Endothelial cell of umbilical vein (primary cell): ENCODE measurements around the gene PGF. TPM values are rescaled to one million over a fixed set of nuclear protein-coding genes. Genes with fewer than 3 reads are reported as not detected.

Experiments used
- BruUV-seq: library from RNA; stranded (reverse); fragments of 400-500 nt; replicated peaks from 2 replicates; lab custom pipeline; 2021; lab: Mats Ljungman, UMichigan
- CTCF ChIA-PET: fragments of 300-600, 350-600 bp; sonication (Branson Sonifier 250); formaldehyde crosslinking; loops from one replicate; lab custom pipeline; 2021; ENCODE audit warnings: antibody characterized with exemption, inconsistent platforms; lab: Charles Lee
- POLR2A ChIA-PET: fragments of 300-600, 350-600 bp; sonication (Branson Sonifier 250); formaldehyde crosslinking; loops from one replicate; lab custom pipeline; 2021; ENCODE audit warnings: antibody characterized with exemption, inconsistent platforms; lab: Charles Lee
- DNase-seq: peaks from one replicate; pipeline ENCODE4 v3.0.0-alpha.2; 2011; ENCODE audit warnings: low read depth, low spot score
- FAIRE-seq: peaks from 2 replicates; lab custom pipeline; 2011; peaks lifted over from hg19 to GRCh38; lab: Jason Lieb, UNC
- H2AFZ ChIP-seq: 2 replicates; pipeline ENCODE4 v1.6.0; 2012; ENCODE audit warnings: low read depth, low read length, control low read depth, inconsistent platforms
- H3K27ac ChIP-seq: 2 replicates; pipeline ENCODE4 v1.5.1; 2011; ENCODE audit warnings: low read depth, mild to moderate bottlenecking, control low read depth, low read length, moderate library complexity; ENCODE audit not compliant: insufficient read depth
- H3K27me3 ChIP-seq, 2 experiments: 2 replicates each; pipeline versions ENCODE4 v1.6.0 to v1.6.1; 2011; ENCODE audit warnings: low read length in 2 of 2, mixed read lengths in 1 of 2; ENCODE audit not compliant: control insufficient read depth in 2 of 2, insufficient read depth in 2 of 2
- H3K36me3 ChIP-seq, 2 experiments: 2 replicates in 1 of 2; 3 replicates in 1 of 2; pipeline ENCODE4 v1.5.1; 2011; ENCODE audit warnings: low read length in 2 of 2, mild to moderate bottlenecking in 1 of 2, moderate library complexity in 1 of 2; ENCODE audit not compliant: control insufficient read depth in 2 of 2, insufficient read depth in 2 of 2; ENCODE audit errors: extremely low read depth in 1 of 2
- H3K4me1 ChIP-seq: 3 replicates; pipeline ENCODE4 v1.5.1; 2011; ENCODE audit warnings: mild to moderate bottlenecking, low read length; ENCODE audit not compliant: control insufficient read depth, insufficient read depth; ENCODE audit errors: extremely low read depth
- H3K4me2 ChIP-seq: 2 replicates; pipeline ENCODE4 v1.6.1; 2011; ENCODE audit warnings: low read length, control low read depth, mixed read lengths; ENCODE audit not compliant: insufficient read depth
- H3K4me3 ChIP-seq, 3 experiments: fragments of 200-600 bp in 1 of 3; sonication (generic), shearing (Covaris generic) in 1 of 3; replicated peaks in 1 of 3; 2 replicates each; pipeline ENCODE4 v1.5.1; 2011 to 2016; ENCODE audit warnings: control low read depth in 3 of 3, low read length in 3 of 3, mild to moderate bottlenecking in 2 of 3, inconsistent platforms in 1 of 3, low read depth in 1 of 3, moderate library complexity in 1 of 3; ENCODE audit not compliant: insufficient read depth in 1 of 3
- H3K79me2 ChIP-seq: 2 replicates; pipeline ENCODE4 v1.6.0; 2012; ENCODE audit warnings: low read length, inconsistent platforms; ENCODE audit not compliant: control insufficient read depth, insufficient read depth
- H3K9ac ChIP-seq: replicated peaks from 2 replicates; pipeline ENCODE3; 2011; ENCODE audit warnings: low read length, control low read depth; ENCODE audit not compliant: insufficient read depth; ENCODE audit errors: extremely low read depth
- H3K9me1 ChIP-seq: replicated peaks from 3 replicates; pipeline ENCODE4 v1.6.0; 2011; ENCODE audit warnings: mild to moderate bottlenecking, low read length; ENCODE audit not compliant: control insufficient read depth, insufficient read depth; ENCODE audit errors: extremely low read depth
- H3K9me3 ChIP-seq: replicated peaks from 2 replicates; pipeline ENCODE4 v1.5.1; 2012; ENCODE audit warnings: low read length, inconsistent platforms; ENCODE audit not compliant: control insufficient read depth, insufficient read depth
- H4K20me1 ChIP-seq: replicated peaks from 2 replicates; pipeline ENCODE3; 2011; ENCODE audit warnings: mild to moderate bottlenecking, low read length; ENCODE audit not compliant: control insufficient read depth, insufficient read depth; ENCODE audit errors: extremely low read depth
- EZH2 ChIP-seq: IDR thresholded peaks from 2 replicates; pipeline ENCODE4 v1.6.1; 2012; ENCODE audit warnings: borderline replicate concordance, low read depth, mild to moderate bottlenecking, moderate library complexity, low read length, inconsistent platforms; ENCODE audit not compliant: severe bottlenecking
- FOS ChIP-seq: IDR thresholded peaks from 2 replicates; pipeline ENCODE4 v1.6.1; 2011; ENCODE audit warnings: mild to moderate bottlenecking, low read length, moderate library complexity, borderline replicate concordance; ENCODE audit not compliant: insufficient read depth
- GATA2 ChIP-seq: IDR thresholded peaks from 2 replicates; pipeline ENCODE4 v1.7.0; 2011; ENCODE audit warnings: low read depth, mild to moderate bottlenecking, moderate library complexity, mixed read lengths, low read length; ENCODE audit not compliant: insufficient read length, insufficient read depth
- JUN ChIP-seq: IDR thresholded peaks from 2 replicates; pipeline ENCODE4 v1.6.1; 2011; ENCODE audit warnings: borderline replicate concordance, low read depth; ENCODE audit not compliant: insufficient read length, insufficient read depth
- MAX ChIP-seq: IDR thresholded peaks from 2 replicates; pipeline ENCODE4 v1.6.1; 2011; ENCODE audit not compliant: insufficient read depth, insufficient read length
- MYC ChIP-seq: IDR thresholded peaks from one replicate; pipeline ENCODE4 v1.6.1; 2011; ENCODE audit warnings: mild to moderate bottlenecking, low read depth, low read length
- POLR2A ChIP-seq: IDR thresholded peaks from 2 replicates; pipeline ENCODE4 v1.6.1; 2012; ENCODE audit warnings: low read depth, mild to moderate bottlenecking, control low read depth, low read length
- POLR2AphosphoS5 ChIP-seq: IDR thresholded peaks from 2 replicates; pipeline ENCODE4 v1.6.1; 2012; ENCODE audit warnings: low read depth, mild to moderate bottlenecking, control low read depth, low read length, moderate library complexity; ENCODE audit not compliant: insufficient read depth
- dilution Hi-C: fragments of 300-500 bp; cut with MboI; formaldehyde crosslinking; loops from one replicate; pipeline ENCODE4 v1.15.0; 2019; ENCODE audit warnings: low sequenced_read_pairs; ENCODE audit not compliant: extremely low pct_ligation_motif_present
- intact Hi-C: fragments of 100-400 bp; cut with micrococcal nuclease; formaldehyde crosslinking; loops from one replicate; pipeline ENCODE4 v1.10.0; 2022
- polyA plus RNA-seq, 4 experiments: library from polyadenylated mRNA; depleted of rRNA in 3 of 4; stranded (reverse) in 3 of 4; unstranded in 1 of 4; fragments of >200 nt; gene quantifications; 2 replicates each; pipeline versions ENCODE4 v1.2.1 to v1.2.3, GENCODE V29; 2011 to 2012; ENCODE audit warnings: missing spikeins in 1 of 4
- total RNA-seq: library from RNA; stranded (reverse); gene quantifications from 2 replicates; pipeline ENCODE4 v1.2.3, GENCODE V29; 2021
- TF ChIP-seq, protein P1 (sequence below), 2 donors: IDR thresholded peaks; 1 replicate in 1 of 2; 2 replicates in 1 of 2; pipeline ENCODE4 v1.5.1; 2011; ENCODE audit warnings: low read length in 2 of 2, mild to moderate bottlenecking in 2 of 2, moderate library complexity in 2 of 2, control low read depth in 1 of 2, inconsistent platforms in 1 of 2, low read depth in 1 of 2; ENCODE audit not compliant: insufficient read depth in 1 of 2; ENCODE audit errors: extremely low read depth in 1 of 2

The PGF gene
- total and polyA plus RNA-seq, 2 donors (not counting 3 experiments of a cell fraction or from before 2014, with no cell fraction given), result 89.0 to 206 TPM

DNA sequence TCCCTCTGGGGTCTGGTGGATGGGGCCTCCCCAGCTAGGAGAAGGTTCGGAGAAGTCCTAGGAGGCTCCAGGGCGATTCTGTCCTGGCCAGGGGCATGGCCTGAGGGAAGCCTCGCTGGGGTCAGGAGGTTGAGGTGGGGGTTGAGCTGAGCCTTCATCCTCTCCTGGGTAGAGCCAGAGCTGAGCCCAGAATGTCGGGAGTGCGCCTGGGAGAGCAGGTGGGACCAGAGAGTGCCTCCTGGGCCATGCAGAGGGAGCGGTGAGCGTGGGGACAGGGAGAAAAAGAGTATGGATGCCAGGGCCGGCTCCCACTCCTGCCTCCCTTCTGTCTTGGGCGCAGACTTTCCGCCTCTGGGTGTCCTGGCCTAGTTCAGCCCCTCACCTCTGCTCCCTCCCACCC lies 45.5 kb downstream of the PGF start:
- Histone ChIP-seq H3K36me3 (peaks cover 0 to 2% of the 10 kb centered on the region in 2 experiments), H3K4me2 (no peak overlapping the region), H3K27ac (no peak overlapping the region), H3K27me3 (no peaks in the 10 kb centered on the region), H3K4me3 (no peak overlapping the region), H4K20me1 (no peaks in the 10 kb centered on the region), H3K9me3 (no peaks in the 10 kb centered on the region), H3K9me1 (no peaks in the 10 kb centered on the region), H2AFZ (no peak overlapping the region), H3K4me1 (peaks cover 7% of the 10 kb centered on the region), H3K9ac (no peak overlapping the region), H3K79me2 (no peaks in the 10 kb centered on the region)
- intact Hi-C loops (loop anchor here (5.0 kb wide), 1 partner anchor 303 kb away; no protein-coding TSS in a partner anchor), dilution Hi-C loops (no loop called here)
- TF ChIP-seq, protein P1, sequence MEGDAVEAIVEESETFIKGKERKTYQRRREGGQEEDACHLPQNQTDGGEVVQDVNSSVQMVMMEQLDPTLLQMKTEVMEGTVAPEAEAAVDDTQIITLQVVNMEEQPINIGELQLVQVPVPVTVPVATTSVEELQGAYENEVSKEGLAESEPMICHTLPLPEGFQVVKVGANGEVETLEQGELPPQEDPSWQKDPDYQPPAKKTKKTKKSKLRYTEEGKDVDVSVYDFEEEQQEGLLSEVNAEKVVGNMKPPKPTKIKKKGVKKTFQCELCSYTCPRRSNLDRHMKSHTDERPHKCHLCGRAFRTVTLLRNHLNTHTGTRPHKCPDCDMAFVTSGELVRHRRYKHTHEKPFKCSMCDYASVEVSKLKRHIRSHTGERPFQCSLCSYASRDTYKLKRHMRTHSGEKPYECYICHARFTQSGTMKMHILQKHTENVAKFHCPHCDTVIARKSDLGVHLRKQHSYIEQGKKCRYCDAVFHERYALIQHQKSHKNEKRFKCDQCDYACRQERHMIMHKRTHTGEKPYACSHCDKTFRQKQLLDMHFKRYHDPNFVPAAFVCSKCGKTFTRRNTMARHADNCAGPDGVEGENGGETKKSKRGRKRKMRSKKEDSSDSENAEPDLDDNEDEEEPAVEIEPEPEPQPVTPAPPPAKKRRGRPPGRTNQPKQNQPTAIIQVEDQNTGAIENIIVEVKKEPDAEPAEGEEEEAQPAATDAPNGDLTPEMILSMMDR (IDR thresholded peaks at IDR 0.05; ENCODE audit: extremely low read depth in 1 of 2, insufficient read depth in 1 of 2, low read depth in 1 of 2, low read length in 2 of 2), result no peak
- TF ChIP-seq EZH2 (no peak), MYC (no peak), GATA2 (no peak), FOS (no peak)
- no peak for FAIRE-seq
- DNase-seq, result no peak
- ChIA-PET CTCF (interaction anchor here (6.0 to 7.0 kb wide), 2 partner anchors 50 to 180 kb away, joined by 67 to 468 read pairs; no protein-coding TSS in a partner anchor), POLR2A (no interaction called here)
- no TSS peak for BruUV-seq

- no peak for FAIRE-seq
- DNase-seq, result no peak
- H3K4me1 ChIP-seq, result peaks cover 7% of the 10 kb centered on the region
- peaks cover 0 to 3% of the 10 kb centered on the region in 2 experiments for H3K36me3 ChIP-seq
- H3K9me1 ChIP-seq, result no peaks in the 10 kb centered on the region
- no peak for TF ChIP-seq POLR2AphosphoS5
- TF ChIP-seq EZH2, result no peak
- TF ChIP-seq MAX, result no peak
- TF ChIP-seq FOS, result no peak
- no peak for TF ChIP-seq POLR2A
- TF ChIP-seq, protein P1 (IDR thresholded peaks at IDR 0.05; ENCODE audit: extremely low read depth in 1 of 2, insufficient read depth in 1 of 2, low read depth in 1 of 2, low read length in 2 of 2), result no peak
- TF ChIP-seq JUN, result no peak
- TF ChIP-seq GATA2, result no peak
- no peak for TF ChIP-seq MYC
- H4K20me1 ChIP-seq, result no peaks in the 10 kb centered on the region
- BruUV-seq, result no TSS peak
- H3K9ac ChIP-seq, result no peak overlapping the region
- H3K9me3 ChIP-seq, result no peaks in the 10 kb centered on the region
- H3K27me3 ChIP-seq, result no peaks in the 10 kb centered on the region
- dilution Hi-C loops (no loop called here), intact Hi-C loops (loop anchor here (5.0 kb wide), 1 partner anchor 302 kb away; no protein-coding TSS in a partner anchor)
- H3K79me2 ChIP-seq, result no peaks in the 10 kb centered on the region
- POLR2A ChIA-PET, result no interaction called here
- no peak overlapping the region for H3K27ac ChIP-seq
- CTCF ChIA-PET, result interaction anchor here (6.0 to 7.0 kb wide), 2 partner anchors 50 to 180 kb away, joined by 67 to 468 read pairs; no protein-coding TSS in a partner anchor
- H3K4me2 ChIP-seq, result no peak overlapping the region
- no peak overlapping the region for H2AFZ ChIP-seq
- H3K4me3 ChIP-seq, result no peak overlapping the region
Measured at GRCh38 chr14:74909501-74909900, 45.9 kb downstream of the PGF start.
